SK-MEL-5 (cell line): ENCODE measurements around the gene JARID2. TPM values are rescaled to one million over a fixed set of nuclear protein-coding genes. Genes with fewer than 3 reads are reported as not detected.
A peak's percentile ranks its signal among the peaks of the same experiment; 100 is the strongest.

Experiments used
- DNase-seq: peaks from one replicate; pipeline ENCODE4 v3.0.0-alpha.2; 2016; ENCODE audit warnings: low read depth, low spot score
- in situ Hi-C: cut with HindIII; loops from 2 replicates; pipeline ENCODE4 v1.10.0; 2016; ENCODE audit warnings: low sequenced_read_pairs, high pct_unique_total_duplicates, low pct_unique_long_range_greater_than_20kb
- polyA plus RNA-seq, 2 experiments: library from polyadenylated mRNA; depleted of rRNA; stranded (reverse); fragments of >200 nt; gene quantifications; 2 replicates each; pipeline ENCODE4 v1.2.3, GENCODE V29; 2015
- total RNA-seq: library from RNA; depleted of rRNA; stranded (reverse); fragments of >200 nt; shearing (Covaris generic); gene quantifications from 2 replicates; pipeline ENCODE4 v1.2.3, GENCODE V29; 2014; rRNA removed

JARID2 gene
- total RNA-seq: 35.5 and 37.6 TPM in 2 replicates
- 44.4 and 57.0 TPM in 2 replicates for polyA plus RNA-seq (2015; cell fraction: cytosol; rRNA removed)
- 74.2 and 74.8 TPM in 2 replicates for polyA plus RNA-seq (2015; cell fraction: nucleus; rRNA removed)

DNA sequence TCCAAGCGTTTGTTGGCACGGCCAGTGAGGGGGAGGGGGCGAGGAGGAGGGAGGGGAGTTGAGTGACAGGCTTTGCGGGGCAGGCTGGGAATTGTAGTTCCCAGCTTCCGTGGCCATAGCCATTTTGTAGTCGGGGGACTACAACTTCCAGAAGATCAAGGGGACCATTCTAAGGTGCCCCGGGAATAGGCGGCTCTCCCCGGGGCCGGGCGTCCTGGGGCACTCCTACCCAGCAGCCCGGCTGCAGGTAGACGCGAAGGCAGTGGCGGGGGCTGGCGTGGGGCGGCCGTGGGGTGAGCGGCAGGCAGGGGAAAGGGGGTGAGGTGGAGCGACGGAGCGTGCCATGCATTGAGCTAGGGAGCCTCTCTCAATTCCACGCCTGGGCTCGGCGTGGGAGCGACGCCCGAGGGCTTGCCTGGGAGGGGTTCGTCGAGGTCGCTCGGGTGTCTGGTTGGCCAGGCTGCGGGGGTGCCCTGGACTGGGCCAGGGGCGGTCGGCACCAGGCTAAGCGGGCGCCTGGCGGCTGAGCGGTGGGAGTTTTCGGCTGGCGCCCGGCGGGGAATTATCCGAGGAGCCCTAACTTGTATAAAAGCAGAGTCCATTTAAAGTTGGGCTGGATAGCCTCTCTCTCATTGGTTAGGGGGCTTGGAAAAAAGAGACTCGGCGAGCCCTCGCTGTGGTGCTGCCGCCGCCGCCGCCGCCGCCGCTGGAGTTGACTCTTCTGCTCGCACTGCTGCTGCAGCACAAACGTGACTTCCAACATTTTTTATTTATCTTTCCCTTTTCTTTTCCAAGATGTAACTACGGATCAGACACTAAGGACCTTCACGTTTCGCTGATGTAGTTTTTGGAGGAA lies at the start of gene JARID2:
Gene JARID2, plus strand, starts transcription at position 709 of the 856 bp plus-strand sequence. CDS start 471 bp downstream, outside the sequence.
- peak; percentile 100 for DNase-seq
- in situ Hi-C loops: no loop called here

DNA sequence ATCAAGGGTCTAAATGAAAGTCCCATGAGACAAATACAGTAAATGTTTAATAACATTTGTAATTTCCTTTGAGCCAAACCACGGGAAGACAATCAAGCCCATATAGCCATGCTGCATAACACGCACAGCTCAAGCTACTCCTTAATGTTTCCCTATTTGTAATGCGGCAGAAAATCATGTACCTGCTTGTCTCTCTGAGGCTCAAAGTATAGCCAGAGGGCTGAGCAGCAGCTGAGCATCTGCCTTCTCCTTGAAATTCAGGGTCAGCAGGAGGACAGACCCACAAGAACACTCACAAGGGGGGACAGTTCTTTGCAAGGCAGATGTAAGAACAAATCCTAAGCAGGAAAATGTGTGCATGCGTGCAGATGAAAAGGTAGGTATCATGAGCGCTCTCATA lies 45.8 kb upstream of the JARID2 start:
- in situ Hi-C loops: no loop called here
- no peak for DNase-seq

DNA sequence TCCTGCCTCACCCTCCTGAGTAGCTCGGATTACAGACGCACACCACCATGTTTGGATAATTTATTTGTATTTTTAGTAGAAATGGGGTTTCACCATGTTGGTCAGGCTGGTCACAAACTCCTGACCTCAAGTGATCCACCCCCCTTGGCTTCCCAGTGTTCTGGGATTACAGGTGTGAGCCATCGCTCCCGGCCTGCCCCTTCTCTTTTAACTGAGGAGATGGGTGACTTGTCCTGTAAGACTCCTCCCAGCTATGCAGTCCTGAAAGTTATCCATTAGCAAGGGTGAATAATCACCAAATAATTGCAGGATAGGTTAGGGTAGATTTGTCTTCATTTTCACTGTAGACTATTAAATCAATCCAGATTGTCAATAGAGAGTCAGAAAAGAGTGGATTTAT lies 40.5 kb upstream of the JARID2 start:
- in situ Hi-C loops: no loop called here
- no peak for DNase-seq

DNA sequence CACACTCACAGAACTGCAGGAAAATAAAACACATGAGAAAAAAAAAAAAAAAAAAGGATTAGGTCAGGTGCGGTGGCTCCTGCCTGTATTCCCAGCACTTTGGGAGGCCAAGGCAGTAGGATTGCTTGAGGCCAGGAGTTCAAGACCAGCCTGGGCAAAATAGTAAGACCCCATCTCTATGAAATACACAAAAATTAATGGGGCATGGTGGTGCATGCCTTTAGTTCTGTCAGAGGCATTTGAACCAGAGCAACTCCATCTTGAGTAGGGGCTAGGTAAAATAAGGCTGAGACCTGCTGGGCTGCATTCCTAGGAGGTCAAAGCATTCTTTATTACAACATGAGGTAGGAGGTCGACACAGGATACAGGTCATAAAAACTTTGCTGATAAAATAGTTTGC lies 39.0 kb upstream of the JARID2 start:
- DNase-seq: no peak
- in situ Hi-C loops: no loop called here

DNA sequence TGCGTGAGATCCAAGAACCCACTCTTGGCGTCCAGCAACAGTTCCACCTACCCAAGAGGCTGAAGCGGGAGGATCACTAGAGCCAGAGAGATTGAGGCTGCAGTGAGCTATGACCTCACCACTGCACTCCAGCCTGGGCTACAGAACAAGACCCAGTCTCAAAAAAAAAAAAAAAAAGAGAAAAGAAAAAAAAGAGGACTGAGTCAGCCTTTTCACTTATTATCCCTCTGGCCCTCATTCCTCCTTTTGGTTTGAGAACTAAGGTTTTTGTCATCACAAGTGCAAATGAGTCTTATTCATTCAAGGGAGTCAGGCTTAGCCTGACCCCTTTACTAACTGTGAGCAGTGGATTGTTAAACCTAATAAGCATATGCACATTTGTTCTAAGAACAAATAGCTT lies 37.9 kb upstream of the JARID2 start:
- in situ Hi-C loops: no loop called here
- no peak for DNase-seq

DNA sequence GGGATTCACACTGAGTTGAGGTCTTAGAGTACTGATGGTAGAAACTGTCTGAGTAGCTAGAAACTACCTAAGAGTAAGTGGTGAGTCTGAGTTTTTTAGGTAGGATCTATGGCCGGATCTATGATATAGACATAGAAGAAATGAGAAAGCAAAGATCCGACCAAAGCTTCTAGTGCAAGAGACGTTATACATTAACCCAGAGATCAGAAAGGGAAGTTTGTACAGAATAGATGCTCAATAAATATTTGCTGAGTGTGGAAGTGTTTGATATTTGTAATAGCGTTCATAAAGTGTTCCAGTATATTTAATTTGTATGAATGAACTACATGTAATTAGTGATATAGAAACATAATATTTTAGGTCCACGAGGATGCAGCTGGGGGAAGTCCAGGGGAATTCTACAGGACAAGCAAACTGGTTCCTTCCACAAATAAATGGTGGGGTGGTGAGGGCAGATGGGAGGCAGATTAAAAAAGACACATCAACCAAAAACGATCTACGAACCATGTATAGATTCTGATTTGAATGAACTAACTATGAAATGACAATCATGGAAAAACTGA lies 31.9 kb upstream of the JARID2 start:
- DNase-seq: no peak
- in situ Hi-C loops: no loop called here

DNA sequence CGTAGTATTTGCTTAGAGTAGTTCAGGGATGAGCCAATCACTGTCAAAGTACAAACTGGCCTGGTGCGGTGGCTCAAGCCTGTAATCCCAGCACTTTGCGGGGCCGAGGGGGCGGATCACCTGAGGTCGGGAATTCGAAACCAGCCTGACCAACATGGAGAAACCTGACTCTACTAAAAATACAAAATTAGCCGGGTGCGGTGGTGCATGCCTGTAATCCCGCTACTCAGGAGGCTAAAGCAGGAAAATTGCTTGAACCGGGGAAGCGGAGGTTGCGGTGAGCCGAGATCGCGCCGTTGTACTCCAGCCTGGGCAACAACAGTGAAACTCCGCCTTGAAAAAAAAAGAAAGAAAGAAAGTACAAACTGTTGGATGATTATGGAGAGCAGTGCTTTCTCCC lies 27.5 kb upstream of the JARID2 start:
- no peak for DNase-seq
- in situ Hi-C loops: no loop called here

DNA sequence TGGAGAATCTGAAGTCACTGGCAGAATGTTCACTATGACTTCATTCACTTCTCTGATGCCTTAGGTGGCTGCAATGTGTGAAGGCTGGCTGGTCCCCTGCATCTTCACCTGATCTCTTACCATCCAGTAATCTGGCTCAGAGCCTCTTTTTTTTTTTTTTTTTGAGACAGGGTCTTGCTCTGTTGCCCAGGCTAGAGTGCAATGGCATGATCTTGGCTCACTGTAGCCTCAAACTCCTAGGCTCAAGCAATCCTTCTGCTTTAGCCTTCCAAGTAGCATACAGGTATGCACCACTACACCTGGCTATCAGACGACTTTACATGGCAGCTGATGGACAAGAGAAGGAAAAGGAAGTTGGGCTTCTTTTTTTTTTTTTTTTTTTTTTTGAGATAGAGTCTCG lies 25.8 kb upstream of the JARID2 start:
- in situ Hi-C loops: no loop called here

GRCh38 chr6:15227827-15228318 lies 18.0 kb upstream of the JARID2 start:
- no peak for DNase-seq
- in situ Hi-C loops: no loop called here

More for the DNA sequence above, 25.8 kb upstream of the JARID2 start:
- no peak for DNase-seq

- no peak for DNase-seq
- in situ Hi-C loops: no loop called here
These were observed 15.0 kb upstream of the JARID2 start for GRCh38 chr6:15230827-15231226.

DNA sequence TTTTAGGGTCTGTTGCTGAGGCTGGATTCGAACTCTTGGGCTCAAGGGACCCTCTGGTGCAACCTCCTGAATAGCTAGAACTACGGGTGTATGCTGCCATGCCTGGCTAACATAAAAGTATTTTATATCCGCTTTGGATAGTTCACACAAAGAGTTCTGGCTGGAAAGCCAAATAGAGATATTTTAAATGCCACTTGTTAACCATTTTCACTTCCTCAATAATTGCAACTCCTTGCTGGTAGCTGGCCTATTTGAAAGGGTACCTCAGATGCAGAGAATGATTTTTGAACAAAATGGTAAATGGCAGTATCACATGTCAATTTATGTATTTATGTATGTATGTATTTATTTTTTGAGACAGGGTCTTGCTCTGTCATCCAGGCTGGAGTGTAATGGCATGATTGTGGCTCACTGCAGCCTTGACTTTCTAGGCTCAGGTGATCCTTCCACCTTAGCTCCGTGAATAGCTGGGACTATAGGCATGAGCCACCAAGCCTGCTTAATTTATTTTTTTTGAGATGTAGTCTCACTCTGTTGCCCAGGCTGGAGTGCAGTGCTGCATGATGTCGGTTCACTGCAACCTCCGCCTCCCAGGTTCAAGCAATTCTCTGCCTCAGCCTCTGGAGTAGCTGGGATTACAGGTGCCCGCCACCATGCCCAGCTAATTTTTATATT lies 12.9 kb upstream of the JARID2 start:
- in situ Hi-C loops: no loop called here
- DNase-seq: no peak

DNA sequence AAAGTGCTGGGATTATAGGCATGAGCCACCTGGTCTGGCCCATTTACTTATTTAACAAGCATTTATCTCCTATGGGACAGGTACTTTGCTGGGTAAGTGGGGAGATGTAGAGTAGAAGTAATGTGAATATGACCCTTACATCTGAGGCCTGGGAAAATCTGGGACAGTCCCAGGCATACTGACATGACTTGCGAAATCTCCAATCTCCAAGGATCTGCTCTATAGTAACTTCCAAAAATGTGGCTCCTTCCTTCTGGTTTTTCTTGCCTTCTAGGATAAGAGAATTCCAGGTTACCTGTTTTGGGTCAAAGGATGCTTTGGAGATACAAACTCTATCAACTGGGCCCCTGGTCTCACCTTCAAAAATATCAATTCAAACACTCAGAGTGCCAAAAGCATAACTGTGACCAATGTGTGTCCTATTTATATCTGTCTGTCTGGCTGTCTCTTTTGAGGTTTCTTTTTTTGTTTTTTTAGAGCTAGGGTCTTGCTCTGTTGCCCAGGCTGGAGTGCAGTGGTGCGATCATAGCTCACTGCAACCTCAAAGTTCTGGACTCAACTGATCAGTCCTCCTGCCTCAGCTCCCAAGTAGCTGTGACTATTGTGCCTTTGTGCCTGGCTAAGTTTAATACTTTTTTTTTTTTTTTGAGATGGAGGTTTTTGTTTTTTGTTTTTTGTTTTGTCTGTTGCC lies 11.7 kb upstream of the JARID2 start:
- DNase-seq: no peak
- in situ Hi-C loops: no loop called here

DNA sequence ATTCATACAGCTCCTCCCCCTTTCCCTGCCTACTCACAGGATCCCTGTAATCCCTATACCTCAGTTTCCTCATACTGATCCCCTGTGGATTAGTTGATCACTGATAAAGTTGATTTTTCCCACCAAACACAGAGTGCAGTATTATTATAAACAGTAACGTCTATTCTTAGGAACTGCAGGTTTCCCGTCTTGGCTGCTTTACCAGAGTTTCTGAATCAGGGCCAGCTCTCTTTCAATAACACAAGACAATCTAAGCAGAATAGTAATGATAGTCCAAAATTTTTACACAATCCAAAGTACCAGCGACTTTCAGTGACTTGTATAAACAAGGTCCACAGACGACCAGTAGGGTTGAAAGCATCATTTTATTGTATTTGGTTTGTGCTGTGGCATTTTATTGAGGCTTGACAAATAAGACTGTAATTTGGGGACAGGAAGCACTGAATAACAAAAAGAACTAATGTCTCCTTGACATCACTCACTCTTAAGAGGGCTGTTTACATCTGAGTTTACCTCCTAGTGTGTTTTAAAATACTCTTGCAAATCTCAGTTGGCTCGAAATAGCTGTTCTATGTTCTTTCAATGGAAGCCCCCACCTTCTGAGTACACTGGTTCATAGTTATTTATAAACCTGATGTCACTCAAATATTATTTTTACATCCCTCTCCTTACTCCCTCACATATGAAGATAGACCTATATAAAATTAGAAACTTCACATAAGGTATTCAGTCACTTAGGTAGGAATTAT lies 6.1 kb upstream of the JARID2 start:
- in situ Hi-C loops: no loop called here
- no peak for DNase-seq

DNA sequence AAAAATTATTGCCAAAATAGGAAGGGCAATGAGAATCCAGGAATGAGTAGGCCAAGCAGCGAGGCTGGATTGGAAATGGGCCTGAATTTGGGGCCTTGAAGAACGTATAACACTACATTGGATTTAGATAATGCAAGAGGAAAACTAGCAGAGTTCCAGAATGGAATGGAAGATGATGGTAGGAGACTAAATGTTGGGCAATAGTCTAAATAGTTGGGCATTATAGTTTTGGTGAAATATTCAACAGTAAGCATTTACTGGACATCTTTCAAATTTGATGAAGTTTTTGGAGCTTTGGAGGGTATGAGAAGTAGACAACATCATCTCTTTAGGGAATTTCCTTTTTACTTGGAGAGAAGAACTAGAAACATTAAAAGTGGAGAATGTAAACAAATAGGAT lies 3.4 kb upstream of the JARID2 start:
- DNase-seq: no peak
- in situ Hi-C loops: no loop called here

- DNase-seq: peak; percentile 70
- in situ Hi-C loops: no loop called here
These were observed 2.8 kb upstream of the JARID2 start for GRCh38 chr6:15242937-15243614.

- in situ Hi-C loops: no loop called here
- DNase-seq: no peak
These were observed 1.8 kb upstream of the JARID2 start for GRCh38 chr6:15243910-15244619.
